ENCODE data around the gene SERPINA4.

Gene SERPINA4

DNA sequence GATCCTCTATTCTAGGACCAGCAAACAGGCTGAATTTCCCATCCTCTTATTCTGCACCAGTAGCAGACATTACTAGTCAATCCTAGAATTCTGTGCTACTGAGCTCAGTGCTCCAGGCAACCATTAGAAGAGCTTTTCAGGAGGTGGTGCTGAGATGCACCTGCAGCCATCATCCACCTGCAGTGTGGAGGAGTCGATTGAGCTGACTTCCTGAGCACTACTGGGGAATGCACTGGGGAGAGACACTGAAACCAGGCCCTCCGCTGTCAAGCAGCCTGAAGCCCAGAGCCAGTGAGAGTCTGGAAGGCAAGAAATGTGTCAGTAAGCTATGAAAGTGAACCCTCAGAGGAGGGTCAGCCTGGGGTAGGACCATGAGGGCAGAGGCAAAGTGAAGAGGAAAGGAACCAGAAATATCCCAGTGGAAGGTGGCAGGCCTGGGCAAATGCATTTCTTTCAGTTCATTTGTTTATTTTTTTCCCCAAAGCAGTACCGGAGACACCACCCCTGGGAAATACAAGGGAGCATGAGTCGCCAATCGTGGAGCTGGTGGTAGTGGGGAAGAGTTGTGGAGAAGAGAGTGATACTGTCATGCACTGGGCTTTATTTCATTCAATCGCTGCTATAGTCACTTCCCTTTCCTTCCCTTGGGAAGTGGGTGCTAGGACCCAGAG is 23.0 kb upstream of the SERPINA4 start:
- no peaks in the 10 kb centered on the region for H3K4me1 Mint-ChIP-seq
- no peak overlapping the region for H3K27ac Mint-ChIP-seq
- H3K27me3 Mint-ChIP-seq, result no peaks in the 10 kb centered on the region
- no peaks in the 10 kb centered on the region for H3K36me3 Mint-ChIP-seq
- H3K9me3 Mint-ChIP-seq, result no peaks in the 10 kb centered on the region
- H3K4me3 Mint-ChIP-seq, result no peak overlapping the region
- no peak for ATAC-seq

GRCh38 chr14:94539181-94539580 is 22.1 kb upstream of the SERPINA4 start:
- no peaks in the 10 kb centered on the region for H3K4me1 Mint-ChIP-seq
- H3K4me3 Mint-ChIP-seq, result no peak overlapping the region
- H3K27ac Mint-ChIP-seq, result no peak overlapping the region
- ATAC-seq, result no peak
- H3K36me3 Mint-ChIP-seq, result no peaks in the 10 kb centered on the region
- H3K9me3 Mint-ChIP-seq, result no peaks in the 10 kb centered on the region
- H3K27me3 Mint-ChIP-seq, result no peaks in the 10 kb centered on the region

GRCh38 chr14:94540031-94540794 is 21.0 kb upstream of the SERPINA4 start:
- Mint-ChIP-seq H3K9me3 (no peaks in the 10 kb centered on the region), H3K4me3 (no peak overlapping the region), H3K36me3 (no peaks in the 10 kb centered on the region), H3K27me3 (no peaks in the 10 kb centered on the region), H3K27ac (no peak overlapping the region), H3K4me1 (no peaks in the 10 kb centered on the region)
- no peak for ATAC-seq

GRCh38 chr14:94541234-94541975 is 19.8 kb upstream of the SERPINA4 start:
- H3K4me3 Mint-ChIP-seq, result no peak overlapping the region
- peaks cover under 1% of the 10 kb centered on the region for H3K9me3 Mint-ChIP-seq
- H3K4me1 Mint-ChIP-seq, result no peaks in the 10 kb centered on the region
- no peaks in the 10 kb centered on the region for H3K36me3 Mint-ChIP-seq
- ATAC-seq, result no peak
- H3K27ac Mint-ChIP-seq, result no peak overlapping the region
- no peaks in the 10 kb centered on the region for H3K27me3 Mint-ChIP-seq

- H3K9me3 Mint-ChIP-seq, result peaks cover 5% of the 10 kb centered on the region
- H3K4me1 Mint-ChIP-seq, result no peaks in the 10 kb centered on the region
- H3K4me3 Mint-ChIP-seq, result no peak overlapping the region
- no peaks in the 10 kb centered on the region for H3K27me3 Mint-ChIP-seq
- H3K36me3 Mint-ChIP-seq, result no peaks in the 10 kb centered on the region
- H3K27ac Mint-ChIP-seq, result no peak overlapping the region
- no peak for ATAC-seq
Observed at GRCh38 chr14:94542111-94542810, 19.0 kb upstream of the SERPINA4 start.

- Mint-ChIP-seq H3K4me3 (no peak overlapping the region), H3K36me3 (no peaks in the 10 kb centered on the region), H3K27ac (no peak overlapping the region), H3K9me3 (peaks cover 5% of the 10 kb centered on the region), H3K4me1 (no peaks in the 10 kb centered on the region), H3K27me3 (no peaks in the 10 kb centered on the region)
- no peak for ATAC-seq
Observed at GRCh38 chr14:94542811-94543440, 18.3 kb upstream of the SERPINA4 start.

DNA sequence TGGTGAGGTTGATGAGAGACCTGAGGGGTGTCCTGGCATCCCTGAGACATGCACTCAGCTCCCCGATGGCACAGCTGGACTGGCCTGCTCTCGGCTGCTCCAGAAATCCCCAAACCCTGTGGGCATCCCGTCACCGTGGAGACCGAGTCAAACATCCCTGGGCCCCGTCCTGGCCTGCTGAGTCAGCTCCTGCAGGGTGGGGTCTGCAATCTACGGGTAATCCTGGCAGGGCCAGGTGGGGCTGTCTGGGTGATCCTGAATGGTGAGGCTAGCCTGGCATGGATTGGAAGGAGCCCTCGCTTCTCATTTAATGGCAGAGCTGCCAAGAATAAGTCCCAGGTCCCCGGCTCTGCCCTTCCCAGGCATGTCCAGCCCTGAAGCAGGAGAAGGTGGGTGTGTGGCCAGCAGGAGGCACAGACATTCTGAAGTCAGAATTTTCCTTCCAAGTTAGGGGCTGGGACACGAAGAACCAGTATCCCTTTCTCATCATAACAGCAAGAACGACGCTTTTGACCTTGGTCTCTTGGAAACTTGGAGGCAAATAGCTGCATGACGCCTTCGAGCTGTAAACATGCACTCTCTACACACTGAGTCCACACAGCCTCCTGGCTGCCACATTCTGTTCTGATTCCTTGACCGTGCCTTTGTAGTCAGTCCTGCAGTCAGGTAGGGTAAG is 17.7 kb upstream of the SERPINA4 start:
- no peak overlapping the region for H3K27ac Mint-ChIP-seq
- no peaks in the 10 kb centered on the region for H3K36me3 Mint-ChIP-seq
- no peak overlapping the region for H3K4me3 Mint-ChIP-seq
- no peaks in the 10 kb centered on the region for H3K4me1 Mint-ChIP-seq
- ATAC-seq, result no peak
- H3K9me3 Mint-ChIP-seq, result peaks cover 5% of the 10 kb centered on the region
- no peaks in the 10 kb centered on the region for H3K27me3 Mint-ChIP-seq

DNA sequence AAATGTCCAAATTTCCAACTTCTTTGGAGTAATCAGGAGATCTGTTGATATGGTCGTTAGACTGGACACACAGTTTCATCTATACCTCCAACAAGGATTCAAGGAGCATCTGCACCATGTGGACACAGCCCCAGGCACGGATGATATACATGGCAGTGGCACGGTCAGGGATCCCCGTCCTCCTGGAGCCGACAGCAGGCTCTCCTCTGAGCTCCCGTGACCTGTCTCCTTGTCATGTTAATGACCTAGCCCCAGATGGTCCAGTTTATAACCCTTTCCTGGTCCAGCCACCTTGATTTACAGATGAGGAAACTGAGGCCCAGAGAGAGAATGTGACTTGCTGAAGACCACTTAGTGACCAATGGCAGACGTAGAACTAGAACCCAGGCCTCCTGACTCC is 16.5 kb upstream of the SERPINA4 start:
- H3K36me3 Mint-ChIP-seq, result no peaks in the 10 kb centered on the region
- H3K9me3 Mint-ChIP-seq, result peaks cover 5% of the 10 kb centered on the region
- ATAC-seq, result no peak
- no peak overlapping the region for H3K27ac Mint-ChIP-seq
- H3K4me3 Mint-ChIP-seq, result no peak overlapping the region
- H3K27me3 Mint-ChIP-seq, result no peaks in the 10 kb centered on the region
- no peaks in the 10 kb centered on the region for H3K4me1 Mint-ChIP-seq

GRCh38 chr14:94545131-94545841 is 16.0 kb upstream of the SERPINA4 start:
- Mint-ChIP-seq H3K27ac (no peak overlapping the region), H3K27me3 (no peaks in the 10 kb centered on the region), H3K4me1 (no peaks in the 10 kb centered on the region), H3K4me3 (no peak overlapping the region), H3K36me3 (no peaks in the 10 kb centered on the region), H3K9me3 (peaks cover 5% of the 10 kb centered on the region)
- ATAC-seq, result no peak

DNA sequence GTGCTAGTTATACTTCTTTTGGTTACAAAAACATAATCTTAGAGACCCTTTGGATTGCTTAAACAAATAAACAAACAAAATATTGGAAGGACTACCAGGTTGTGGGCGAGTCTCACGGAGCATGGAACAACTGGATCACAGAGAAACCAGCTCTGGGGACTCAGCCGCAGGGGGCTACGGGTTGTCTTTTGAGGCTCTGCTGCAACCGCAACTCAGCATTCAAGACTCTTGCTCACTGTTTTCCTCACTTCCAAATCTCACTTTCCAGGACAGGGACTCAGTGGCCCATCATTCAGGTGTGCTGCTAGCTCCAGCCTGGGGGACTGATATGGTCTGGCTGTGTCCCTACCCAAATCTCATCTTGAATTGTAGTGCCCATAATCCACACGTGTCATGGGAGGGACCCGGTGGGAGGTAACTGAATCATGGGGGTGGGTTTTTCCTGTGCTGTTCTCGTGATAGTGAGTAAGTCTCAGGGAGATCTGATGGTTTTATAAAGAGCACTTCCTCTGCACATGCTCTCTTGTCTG is 14.0 kb upstream of the SERPINA4 start:
- ATAC-seq, result no peak
- no peaks in the 10 kb centered on the region for H3K36me3 Mint-ChIP-seq

DNA sequence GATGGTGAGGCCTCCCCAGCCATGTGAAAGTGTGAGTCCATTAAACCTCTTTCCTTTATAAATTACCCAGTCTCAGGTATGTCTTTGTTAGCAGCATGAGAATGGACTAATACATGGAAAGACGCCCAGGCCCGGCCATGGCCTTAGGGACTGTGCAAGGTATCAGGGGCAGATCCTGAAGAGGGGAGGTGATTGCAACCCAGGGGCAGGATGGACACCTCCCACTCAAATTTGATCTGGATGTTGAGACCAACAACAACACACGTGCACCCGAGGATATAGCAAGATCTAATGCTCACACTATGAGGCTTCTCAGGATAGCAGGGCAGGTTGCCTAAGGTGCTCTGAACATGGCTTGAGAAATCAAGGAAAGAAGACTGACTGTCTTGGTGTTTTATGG is 13.5 kb upstream of the SERPINA4 start:
- Mint-ChIP-seq H3K27me3 (peaks cover 2% of the 10 kb centered on the region), H3K27ac (no peak overlapping the region), H3K9me3 (peaks cover 5% of the 10 kb centered on the region), H3K36me3 (no peaks in the 10 kb centered on the region), H3K4me3 (no peak overlapping the region), H3K4me1 (no peaks in the 10 kb centered on the region)
- ATAC-seq, result no peak

More for the DNA sequence above, 14.0 kb upstream of the SERPINA4 start:
- Mint-ChIP-seq H3K9me3 (peaks cover 5% of the 10 kb centered on the region), H3K27ac (no peak overlapping the region), H3K4me3 (no peak overlapping the region), H3K27me3 (no peaks in the 10 kb centered on the region), H3K4me1 (no peaks in the 10 kb centered on the region)

GRCh38 chr14:94548131-94548998 is 12.9 kb upstream of the SERPINA4 start:
- Mint-ChIP-seq H3K4me1 (no peaks in the 10 kb centered on the region), H3K27me3 (peaks cover 9% of the 10 kb centered on the region), H3K9me3 (peaks cover 5% of the 10 kb centered on the region), H3K27ac (no peak overlapping the region), H3K36me3 (no peaks in the 10 kb centered on the region), H3K4me3 (no peak overlapping the region)
- ATAC-seq, result no peak

All from stimulated activated memory B cell treated with anti-CD40 and anti-IgM and Interleukin-4, amounts not matched to agents 10 μg/mL and 1 μg/mL and 100 μg/mL, for 72 hours (primary cell).